Activated CD8-positive, alpha-beta memory T cell treated with anti-CD3 and anti-CD28 coated beads, Interleukin-2, amount 50 U/mL, for 1 hour (primary cell): Measurements from ENCODE around the gene ITGB6.
"Not testable (repeated sequence)": the region's sequence is repeated elsewhere in the genome, so short reads cannot be mapped to it uniquely, and the experiment has no call there.

Experiments used
- DNase-seq: peaks from one replicate; pipeline ENCODE4 v3.0.0-alpha.2; 2020; ENCODE audit errors: extremely low read depth

ITGB6 gene

DNA sequence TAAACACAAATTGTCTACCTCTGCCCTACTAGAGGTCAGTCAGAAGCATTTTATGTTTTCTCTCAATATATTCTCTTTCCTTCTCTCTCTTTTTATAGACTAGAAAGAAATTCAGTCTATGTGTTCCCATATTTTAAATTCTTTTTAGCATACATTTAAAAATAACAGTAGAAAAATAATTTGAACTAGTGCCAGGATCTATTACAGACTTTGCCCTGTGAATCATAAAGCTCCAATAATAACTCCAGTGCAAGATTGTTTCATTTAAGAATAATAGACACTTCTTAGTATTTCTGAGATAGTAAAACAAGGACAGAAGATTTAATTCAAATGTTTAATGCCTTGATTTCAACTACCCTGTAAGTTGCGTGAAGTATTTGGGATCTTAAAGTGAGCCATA, 60.1 kb downstream of the ITGB6 start:
- no peak for DNase-seq

DNA sequence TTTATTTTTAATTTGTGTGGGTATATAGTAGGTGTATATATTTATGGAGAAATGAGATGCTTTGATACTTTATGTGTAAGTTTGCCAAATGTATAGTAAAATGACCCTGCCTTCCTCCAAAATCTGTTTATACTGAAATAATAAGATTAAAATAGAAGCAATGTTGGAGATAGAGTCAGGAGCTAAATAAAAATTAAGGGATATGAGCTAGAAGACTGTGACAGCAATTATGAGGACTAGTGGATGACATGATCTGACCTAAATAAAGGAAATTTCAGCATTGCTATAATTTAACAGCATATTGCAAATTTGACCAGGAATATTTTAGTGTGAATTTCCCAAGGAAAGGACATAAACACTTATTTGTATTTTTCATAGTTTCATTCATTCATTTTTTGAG, 60.7 kb downstream of the ITGB6 start:
- DNase-seq: no peak

DNA sequence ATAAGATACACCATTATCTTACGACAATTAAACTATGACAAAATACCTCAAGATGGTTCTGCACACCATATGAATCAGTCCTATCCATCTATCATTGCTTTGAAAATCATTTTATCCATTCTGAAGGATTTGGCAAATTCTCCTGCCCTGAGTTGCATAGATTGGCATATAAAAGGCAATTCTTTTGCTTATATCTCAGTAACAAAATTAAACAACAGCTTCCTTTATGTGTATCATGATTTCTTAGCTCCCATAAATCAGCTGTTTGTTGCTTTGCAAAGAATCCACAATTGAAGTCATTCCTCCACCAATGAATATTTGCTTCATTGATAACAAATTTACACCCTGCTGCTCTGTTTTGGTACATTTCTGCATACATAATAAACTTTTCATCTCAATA, 61.7 kb downstream of the ITGB6 start:
- DNase-seq: no peak

DNA sequence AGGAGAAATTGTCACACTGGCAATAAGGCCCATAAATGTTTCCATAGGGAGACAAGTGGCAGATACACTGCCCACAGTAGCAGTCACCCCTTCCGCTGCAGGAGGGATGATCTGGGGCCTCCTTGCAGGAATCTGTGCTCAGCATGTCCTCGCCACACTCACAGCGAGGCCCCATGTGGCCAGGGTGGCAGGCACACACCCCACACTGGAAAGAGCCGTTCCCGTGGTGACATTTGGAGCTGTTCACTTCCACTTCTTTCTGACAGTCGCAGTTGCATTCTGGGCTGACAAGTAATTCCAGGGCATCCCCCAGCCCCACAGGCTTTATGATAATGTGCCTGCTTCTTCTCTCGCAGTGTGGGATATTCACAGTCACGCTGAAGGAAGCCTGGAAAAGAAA, 62.6 kb downstream of the ITGB6 start:
- no peak for DNase-seq

DNA sequence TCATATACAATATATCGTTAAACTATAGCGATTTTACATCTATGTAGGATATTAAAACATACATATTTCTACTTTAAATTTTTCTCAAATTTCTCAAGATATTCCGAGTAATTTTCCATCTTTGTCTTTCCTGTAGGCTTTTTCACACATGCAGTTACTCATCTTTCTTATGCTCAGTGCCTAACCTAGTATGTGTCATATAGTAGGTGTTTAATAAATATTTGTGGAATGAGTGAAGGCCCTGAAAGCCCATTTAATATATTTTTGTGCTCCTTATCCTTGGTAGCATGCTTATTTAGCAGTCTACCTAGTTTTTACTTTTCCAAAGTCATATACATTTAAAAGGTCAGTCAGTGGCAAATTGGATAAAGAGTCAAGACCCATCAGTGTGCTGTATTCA, 67.3 kb downstream of the ITGB6 start:
- DNase-seq: no peak

DNA sequence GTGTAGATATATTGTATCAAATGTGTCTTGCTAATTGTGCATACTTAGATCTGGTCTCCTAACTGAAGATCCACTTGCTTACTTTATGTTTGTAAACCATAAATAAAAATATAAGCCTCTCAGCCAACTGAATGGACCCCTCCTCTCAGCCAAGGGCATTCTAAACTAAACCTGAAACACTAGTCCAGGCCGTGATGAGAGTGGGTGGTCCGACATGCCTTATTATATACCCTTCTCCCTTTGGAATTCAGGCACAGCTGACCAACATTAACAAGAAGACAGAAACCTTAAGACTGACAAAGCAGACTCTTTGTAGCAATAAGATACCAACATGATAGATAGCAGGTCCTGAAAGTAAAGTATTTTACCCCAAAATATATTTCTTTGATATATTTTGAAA, 73.3 kb downstream of the ITGB6 start:
- DNase-seq: no peak

DNA sequence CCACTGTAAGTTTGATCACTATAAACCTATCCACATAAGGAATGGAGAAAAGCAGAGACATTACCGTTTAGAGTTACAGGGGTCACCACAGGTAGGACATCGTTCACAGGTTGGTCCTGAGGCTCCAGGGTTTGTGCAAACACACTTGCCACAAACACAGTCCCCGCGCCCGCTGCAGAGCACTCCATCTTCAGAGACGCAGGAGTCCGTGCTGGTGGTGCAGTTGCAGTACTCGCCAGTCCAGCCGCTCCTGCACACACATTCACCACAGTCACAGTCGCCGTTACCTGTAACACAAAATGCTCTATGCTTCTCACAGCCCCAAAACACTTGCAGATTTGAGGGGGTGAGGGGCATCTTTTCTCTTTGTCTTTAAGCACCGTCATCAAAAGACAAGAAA, 73.8 kb downstream of the ITGB6 start:
- DNase-seq: no peak

DNA sequence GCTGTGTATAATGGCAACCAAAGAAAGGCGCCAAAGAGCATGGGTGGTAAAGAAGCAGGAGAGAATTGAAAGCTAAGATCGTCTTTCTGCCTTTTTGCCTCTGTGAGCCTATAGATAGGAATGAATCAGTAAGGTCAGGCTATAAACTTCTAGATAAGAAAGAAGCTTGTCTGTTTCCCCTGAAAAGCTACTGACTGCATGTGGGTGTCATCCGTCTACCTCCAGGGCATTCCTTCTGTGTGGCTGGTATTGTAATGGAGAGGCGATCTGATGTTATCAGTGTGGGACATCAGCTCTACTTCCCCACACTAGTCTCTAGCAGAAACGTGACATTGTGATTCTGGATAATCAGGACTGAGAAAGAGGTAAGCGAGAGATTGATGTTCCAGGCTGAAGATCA, 74.2 kb downstream of the ITGB6 start:
- DNase-seq: no peak

DNA sequence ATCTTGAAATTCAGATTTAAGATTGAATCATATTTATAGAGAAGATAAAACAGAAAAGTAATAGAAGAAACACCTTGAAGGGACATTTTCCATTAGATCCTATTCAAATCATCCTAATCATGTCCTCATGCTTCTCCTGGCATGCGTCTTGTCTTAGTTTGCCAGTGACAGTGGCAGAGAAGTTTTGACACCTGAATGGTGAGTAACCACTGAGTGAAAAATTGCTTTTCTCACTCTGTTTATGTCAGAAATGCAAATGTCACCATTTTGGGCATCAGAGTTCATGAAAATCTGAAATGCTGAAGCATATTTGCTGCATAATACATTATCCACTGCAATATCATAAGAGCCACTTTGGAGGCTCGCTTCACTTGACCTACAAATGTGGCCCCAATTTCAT, 74.7 kb downstream of the ITGB6 start:
- DNase-seq: no peak

DNA sequence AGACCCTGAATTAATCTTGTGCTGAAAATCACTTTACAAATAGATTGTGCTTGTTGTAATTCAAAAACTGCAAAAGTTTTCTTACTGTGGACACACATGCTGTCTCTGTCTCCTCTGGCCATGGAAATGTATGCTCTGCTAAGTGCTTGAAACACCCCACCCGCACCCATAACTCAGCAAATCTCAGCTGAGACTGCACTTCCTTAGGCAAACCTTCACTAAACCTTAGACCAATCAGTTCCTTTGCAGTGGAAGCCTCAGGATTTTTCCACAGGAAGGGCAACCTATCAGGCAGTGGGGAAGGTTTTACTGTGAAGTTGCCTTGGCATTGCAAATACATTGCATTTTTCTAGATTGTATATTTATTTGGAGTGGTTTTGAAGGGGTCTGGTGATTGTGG, 75.5 kb downstream of the ITGB6 start:
- DNase-seq: no peak

DNA sequence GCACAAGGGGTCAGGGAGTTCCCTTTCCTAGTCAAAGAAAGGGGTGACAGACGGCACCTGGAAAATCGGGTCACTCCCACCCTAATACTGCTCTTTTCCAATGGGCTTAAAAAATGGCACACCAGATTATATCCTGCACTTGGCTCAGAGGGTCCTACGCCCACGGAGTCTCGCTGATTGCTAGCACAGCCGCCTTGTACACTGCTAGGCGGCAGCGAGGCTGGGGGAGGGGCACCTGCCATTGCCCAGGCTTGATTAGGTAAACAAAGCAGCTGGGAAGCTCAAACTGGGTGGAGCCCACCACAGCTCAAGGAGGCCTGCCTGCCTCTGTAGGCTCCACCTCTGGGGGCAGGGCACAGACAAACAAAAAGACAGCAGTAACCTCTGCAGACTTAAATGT, 85.4 kb downstream of the ITGB6 start:
- DNase-seq: not testable (repeated sequence)

DNA sequence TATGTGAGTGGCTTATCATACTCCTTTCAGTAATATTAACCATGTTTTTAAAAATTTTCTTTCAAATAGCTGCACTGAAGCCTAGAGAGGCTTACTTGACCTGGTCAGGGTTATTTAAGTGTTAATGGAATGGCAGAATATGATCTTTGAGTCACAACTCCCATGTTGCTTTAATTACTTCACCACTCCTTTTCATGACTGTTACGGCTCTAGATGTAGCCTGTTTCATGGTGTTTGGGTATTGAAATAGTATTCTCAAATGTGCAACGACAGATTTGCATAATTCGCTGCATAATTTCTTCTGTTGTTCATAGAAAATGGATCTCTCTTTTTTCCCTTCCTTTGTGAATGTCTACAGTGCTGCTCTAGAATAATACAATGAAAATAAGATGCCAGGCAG, 86.1 kb downstream of the ITGB6 start:
- DNase-seq: no peak

DNA sequence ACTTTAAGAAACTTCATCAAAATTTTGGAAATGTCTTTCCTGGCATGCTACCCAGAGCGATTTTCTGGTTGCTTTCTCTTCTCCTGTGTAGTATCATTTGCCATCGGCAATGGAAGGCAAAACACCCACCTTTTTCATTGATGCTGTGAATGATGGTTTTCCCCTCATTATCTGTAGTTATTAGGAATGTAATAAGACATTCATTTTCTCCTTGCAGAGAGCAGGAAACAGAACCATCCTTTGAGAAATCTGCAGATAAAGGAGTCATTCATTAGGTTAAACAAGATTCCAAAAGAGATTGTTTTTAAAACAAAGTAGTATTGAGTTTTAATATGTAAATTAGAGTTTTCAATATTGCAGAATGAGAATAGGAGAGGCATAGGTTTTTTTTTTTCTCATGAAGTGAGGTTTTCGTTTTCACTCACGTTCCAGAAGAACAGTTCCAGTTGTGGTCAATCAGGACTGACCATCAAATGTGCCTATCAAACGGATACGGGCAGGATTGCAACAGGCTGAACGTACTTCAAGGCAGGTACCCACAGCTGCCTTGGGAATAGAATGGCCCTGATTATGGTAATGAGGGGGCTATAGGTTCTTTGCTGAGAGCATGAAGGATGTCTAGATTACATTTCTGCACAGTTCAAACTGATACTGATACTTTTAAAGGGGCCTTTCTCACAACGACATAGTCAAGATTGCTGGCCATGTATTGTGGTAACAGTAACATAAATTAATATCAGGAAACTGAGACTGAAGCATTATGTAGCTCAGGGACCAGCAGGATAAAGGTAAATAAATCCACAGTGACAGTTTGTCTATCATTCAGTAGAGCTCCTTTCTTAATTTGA, 87.9 kb downstream of the ITGB6 start:
- no peak for DNase-seq

DNA sequence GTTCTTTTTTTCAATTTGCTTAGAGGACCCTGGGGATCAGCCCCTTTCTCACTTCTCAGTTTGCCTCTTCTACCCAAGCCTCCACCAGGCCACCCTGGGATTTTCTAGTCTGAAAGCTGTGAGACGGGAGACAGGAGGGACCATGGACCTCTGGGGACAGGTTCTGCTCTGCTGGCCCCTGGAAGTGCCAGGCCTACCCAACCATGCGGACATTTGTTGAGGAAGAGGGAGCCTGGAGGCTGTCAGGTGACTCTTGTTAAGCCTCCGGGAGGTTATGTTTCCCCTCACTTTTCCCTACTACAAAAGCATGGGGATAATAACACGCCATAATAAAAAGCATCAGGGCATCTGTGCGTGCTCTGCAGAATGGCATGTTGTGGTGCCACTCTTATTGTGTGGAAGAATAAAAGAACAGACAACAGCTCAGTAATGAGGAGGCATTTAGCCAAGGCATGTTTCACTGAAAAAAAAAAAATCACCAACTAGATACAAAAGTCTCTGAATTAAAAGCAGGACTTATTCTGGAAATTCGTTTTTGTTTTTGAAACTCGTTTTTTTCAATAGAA, 89.3 kb downstream of the ITGB6 start:
- DNase-seq: no peak

DNA sequence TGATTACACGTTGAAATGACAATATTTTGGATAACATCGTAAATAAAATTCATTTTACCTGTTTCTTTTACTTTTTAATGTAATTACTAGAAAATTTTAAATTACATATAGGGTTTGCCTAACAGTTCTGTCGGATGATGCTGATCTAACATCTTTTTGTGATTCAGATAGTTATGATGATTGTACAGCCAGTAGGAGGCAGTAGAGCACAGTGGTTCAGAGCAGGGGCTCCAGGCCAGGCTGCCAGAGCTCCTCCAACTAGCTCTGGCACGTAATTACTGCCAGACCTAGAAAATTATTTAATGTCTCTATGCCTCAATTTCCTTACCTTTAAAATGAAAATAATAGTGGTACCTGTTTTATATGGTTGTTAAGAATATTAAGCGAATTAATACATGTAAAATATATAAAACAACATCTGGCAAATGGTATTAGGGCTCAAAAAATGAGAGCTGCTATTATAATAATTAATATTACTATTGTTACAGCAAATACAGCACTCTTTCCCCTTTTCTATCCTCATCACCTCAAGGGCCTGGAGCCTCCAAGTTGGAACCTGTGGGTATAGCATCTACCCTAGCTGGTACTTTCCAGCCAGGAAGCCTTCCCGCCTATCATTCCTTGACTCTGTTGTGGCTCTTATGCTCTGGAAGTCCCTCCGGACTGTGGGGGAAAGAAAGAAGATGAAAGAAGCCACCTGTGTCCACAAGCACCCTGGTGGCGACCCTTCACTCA, 90.0 kb downstream of the ITGB6 start:
- DNase-seq: peak; percentile 10

DNA sequence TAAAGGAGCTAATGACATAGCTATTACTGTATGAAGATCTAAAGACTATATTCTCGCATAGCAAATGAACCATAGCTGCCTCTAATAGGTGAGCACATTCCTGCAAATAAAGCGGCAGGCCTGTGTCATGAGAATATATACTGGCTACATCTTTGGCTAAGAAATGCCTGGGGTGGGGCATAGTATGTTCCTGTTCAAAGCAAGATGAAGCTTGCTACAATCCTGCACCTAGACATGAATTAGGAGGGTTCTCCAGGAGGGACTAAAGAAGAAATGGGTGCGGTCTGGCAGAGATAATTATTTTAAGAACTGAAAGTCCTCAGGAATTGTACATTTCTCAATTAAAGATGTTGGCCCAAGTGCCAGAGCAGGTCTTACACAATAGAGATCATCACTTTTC, 90.8 kb downstream of the ITGB6 start:
- DNase-seq: no peak

DNA sequence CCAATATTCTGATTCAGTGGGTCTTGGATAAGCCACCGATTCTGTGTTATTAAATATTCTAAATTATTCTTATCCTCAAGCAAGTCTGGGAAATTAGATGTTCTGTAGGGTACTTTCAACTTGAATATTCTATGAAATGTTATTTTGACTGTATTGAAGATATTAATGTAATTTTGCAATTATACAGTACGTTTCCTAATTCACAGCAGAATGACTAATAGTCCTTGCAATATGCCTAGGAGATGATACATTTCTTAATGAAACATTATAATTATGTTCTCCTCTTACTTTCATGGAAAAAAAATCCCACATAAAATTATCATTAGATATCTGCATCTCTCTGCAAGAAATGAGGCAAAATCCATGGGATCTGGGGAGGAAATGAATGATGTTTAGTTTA, 91.4 kb downstream of the ITGB6 start:
- no peak for DNase-seq

DNA sequence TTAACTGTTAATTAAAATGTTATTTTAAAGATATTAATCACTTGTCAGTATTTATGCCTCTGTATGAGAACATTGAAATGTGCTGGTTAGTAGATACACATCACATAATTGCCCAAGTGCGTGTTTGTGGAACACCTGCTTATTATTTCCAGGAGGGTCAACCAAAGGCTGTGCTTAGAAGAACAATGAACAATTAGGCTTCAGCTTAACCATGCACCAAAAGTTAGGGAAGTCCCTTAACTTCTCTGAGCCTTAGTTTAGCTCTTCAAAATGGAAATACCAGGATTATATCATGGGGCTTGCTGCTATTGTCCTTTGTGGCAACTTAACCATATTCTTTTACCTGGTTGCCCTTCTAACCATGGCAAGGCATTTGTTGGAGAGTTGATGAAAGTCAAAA, 94.7 kb downstream of the ITGB6 start:
- DNase-seq: no peak

DNA sequence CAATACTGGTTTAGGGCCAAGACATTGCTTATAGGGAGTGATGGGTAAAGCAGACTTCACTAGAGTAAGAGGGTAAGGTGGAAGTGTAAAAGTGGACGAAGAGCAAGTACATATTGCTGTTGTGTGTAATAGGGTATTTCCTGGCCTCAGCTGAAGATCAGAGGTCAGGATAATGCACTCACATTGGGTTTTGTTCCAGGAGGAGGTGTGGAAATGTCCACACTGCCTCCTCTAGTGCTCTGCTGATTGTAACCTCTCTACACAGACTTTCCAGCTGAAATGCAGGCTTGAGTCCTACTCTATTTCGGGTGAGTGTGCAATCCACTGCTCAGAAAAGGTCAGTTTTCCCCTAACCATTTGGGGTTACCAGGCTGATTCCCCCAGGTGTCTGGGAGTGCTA, 96.0 kb downstream of the ITGB6 start:
- DNase-seq: no peak

DNA sequence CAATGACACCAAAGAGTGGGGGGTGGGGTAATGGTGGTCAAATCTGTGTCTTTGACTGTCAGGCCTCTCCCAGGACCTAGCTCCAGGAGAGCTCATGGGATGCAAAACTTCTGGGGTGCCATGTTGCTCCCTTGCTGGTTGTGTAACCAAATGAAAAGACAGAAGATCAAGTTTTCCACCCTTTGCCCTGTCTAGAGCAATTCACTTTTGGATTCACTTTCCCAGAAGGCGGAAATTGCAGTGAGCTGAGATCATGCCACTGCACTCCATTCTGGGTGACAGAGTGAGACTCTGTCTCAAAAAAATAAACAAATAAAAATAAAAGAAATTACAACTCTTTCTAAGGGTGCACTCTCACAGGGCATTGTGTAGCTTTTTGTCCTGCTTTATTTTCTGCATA, 102.7 kb downstream of the ITGB6 start:
- no peak for DNase-seq

DNA sequence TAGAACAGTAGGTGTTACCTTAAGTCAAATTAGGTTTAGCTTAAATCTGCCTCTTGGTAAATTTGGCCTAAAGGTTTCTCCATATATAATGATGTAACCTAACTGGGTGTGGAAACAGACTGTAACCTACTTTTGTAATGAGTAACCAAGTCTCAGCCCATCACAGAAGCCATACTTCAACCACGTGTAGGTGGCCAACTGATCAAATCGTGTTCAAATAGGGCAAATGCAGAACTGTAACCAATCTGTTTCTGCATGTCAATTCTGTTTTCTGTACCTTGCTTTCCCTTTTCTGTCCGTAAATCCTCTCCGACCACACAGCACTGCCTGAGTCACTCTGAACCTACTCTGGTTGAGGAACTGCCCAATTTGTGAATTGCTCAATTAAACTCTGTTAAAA, 103.7 kb downstream of the ITGB6 start:
- DNase-seq: no peak

DNA sequence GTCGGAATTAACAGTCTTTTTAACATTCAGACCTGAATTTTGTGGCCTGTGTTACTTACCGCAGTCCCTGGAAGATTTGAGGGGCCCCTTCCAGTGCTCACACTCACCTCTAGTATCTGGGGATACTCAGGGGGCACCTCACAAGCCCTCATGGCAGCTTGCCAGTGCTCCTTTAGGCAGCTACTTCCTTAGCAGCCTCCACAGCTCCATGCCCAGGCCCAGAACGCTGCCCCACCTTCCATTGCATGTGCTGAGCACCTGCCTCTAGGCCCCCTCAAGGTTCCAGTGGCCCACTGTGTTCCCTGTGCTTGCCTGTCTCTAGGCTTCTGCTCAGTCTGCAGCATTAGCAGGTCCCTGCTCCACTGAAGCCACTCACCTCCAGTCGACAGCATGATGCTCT, 107.6 kb downstream of the ITGB6 start:
- no peak for DNase-seq

DNA sequence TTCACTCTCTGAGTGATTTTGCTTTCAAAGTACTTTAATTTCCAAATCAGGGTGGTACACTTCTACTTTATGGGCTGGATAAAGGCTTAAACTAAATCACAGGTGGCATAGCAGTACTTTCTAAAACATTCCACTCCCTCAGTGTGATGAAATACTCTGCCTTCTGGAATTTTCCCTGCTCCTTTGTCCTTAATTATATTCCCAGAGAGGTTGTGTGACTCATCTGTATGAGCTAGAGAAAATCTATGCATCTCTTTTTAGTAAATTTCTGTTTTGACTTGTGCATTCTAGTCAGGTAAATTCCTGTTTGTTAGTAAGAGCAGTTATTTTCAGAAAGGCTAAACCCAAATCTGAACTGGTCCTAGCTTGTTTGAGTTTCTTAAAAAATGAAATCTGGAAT, 108.7 kb downstream of the ITGB6 start:
- no peak for DNase-seq
